ENCODE results near the gene IL18.

DNA sequence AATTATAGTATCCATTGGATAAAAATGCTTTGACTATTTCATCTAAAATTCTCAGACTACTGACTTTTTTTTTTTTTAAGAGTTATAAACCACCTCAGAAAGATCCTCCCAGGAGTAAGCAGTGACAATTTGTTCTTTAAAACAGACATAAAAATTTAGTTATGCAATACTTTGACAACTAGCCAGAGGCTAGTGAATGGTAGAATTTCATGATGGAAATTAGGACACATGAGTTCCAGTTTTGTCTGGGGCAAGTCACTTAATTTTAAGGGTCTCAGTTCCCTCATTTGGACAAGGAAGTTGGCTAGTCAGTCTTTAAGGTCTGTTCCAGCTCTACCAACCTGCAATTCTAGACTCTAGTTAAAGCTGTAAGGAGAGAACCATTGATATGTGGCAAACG is 2.9 kb downstream of the IL18 start:
- TF ChIP-seq EZH2 (IDR thresholded peaks at IDR 0.05; ENCODE audit: borderline replicate concordance, low read depth, low read length, severe bottlenecking): no peak
- TF ChIP-seq, protein P1, sequence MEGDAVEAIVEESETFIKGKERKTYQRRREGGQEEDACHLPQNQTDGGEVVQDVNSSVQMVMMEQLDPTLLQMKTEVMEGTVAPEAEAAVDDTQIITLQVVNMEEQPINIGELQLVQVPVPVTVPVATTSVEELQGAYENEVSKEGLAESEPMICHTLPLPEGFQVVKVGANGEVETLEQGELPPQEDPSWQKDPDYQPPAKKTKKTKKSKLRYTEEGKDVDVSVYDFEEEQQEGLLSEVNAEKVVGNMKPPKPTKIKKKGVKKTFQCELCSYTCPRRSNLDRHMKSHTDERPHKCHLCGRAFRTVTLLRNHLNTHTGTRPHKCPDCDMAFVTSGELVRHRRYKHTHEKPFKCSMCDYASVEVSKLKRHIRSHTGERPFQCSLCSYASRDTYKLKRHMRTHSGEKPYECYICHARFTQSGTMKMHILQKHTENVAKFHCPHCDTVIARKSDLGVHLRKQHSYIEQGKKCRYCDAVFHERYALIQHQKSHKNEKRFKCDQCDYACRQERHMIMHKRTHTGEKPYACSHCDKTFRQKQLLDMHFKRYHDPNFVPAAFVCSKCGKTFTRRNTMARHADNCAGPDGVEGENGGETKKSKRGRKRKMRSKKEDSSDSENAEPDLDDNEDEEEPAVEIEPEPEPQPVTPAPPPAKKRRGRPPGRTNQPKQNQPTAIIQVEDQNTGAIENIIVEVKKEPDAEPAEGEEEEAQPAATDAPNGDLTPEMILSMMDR (IDR thresholded peaks at IDR 0.05; ENCODE audit: borderline replicate concordance, extremely low read depth, low read length, poor library complexity, severe bottlenecking): no peak

All from DND-41 (cell line).